Panc1 (cell line): ENCODE data around the gene KCNN2. TPM values are rescaled to one million over a fixed set of nuclear protein-coding genes. Genes with fewer than 3 reads are reported as not detected.

Source experiments
- ATAC-seq: fragments of 200-7000 bp; cut with Tn5 transposase; 2 replicates; pipeline ENCODE4 v1.9.1; 2020; ENCODE audit warnings: mild to moderate bottlenecking, moderate library complexity
- BruUV-seq: library from RNA; stranded (reverse); fragments of 400-500 nt; replicated peaks from 2 replicates; lab custom pipeline; 2021; lab: Mats Ljungman, UMichigan
- CTCF ChIA-PET: fragments of 300-600 bp; sonication (Branson Sonifier 250); formaldehyde crosslinking; loops from one replicate; lab custom pipeline; 2022; ENCODE audit warnings: antibody characterized with exemption; lab: Charles Lee
- POLR2A ChIA-PET: fragments of 300-600 bp; sonication (Branson Sonifier 250); formaldehyde crosslinking; loops from one replicate; lab custom pipeline; 2022; ENCODE audit warnings: antibody characterized with exemption; lab: Charles Lee
- DNase-seq: peaks from one replicate; pipeline ENCODE4 v3.0.0-alpha.2; 2010; ENCODE audit warnings: low read depth, low spot score
- H3K27ac ChIP-seq: 2 replicates; pipeline ENCODE4 v1.5.1; 2011; ENCODE audit warnings: mild to moderate bottlenecking, low read length, inconsistent platforms
- H3K27me3 ChIP-seq: fragments of 200-500 bp; sonication (Bioruptor generic); 2 replicates; pipeline ENCODE4 v1.6.0; 2014; ENCODE audit warnings: low read length, inconsistent platforms; ENCODE audit not compliant: control insufficient read depth, insufficient read depth
- H3K36me3 ChIP-seq: fragments of 200-500 bp; sonication (Bioruptor generic); 2 replicates; pipeline ENCODE4 v1.5.1; 2014; ENCODE audit warnings: inconsistent platforms, mild to moderate bottlenecking, low read length, moderate library complexity; ENCODE audit not compliant: control insufficient read depth, insufficient read depth
- H3K4me1 ChIP-seq: 2 replicates; pipeline ENCODE4 v1.5.1; 2011; ENCODE audit warnings: inconsistent platforms, mild to moderate bottlenecking, low read length, moderate library complexity; ENCODE audit not compliant: control insufficient read depth, insufficient read depth
- H3K4me3 ChIP-seq, 2 experiments: 2 replicates each; pipeline ENCODE4 v1.5.1; 2011 to 2012; ENCODE audit warnings: low read depth in 2 of 2, low read length in 2 of 2, mild to moderate bottlenecking in 2 of 2, inconsistent platforms in 1 of 2, moderate library complexity in 1 of 2
- H3K9me3 ChIP-seq: fragments of 200-500 bp; sonication (Bioruptor generic); 2 replicates; pipeline ENCODE4 v1.5.1; 2014; ENCODE audit warnings: low read depth, mild to moderate bottlenecking, inconsistent platforms, low read length, moderate library complexity; ENCODE audit not compliant: control insufficient read depth, insufficient read depth
- POLR2AphosphoS5 ChIP-seq: IDR thresholded peaks from 2 replicates; pipeline ENCODE4 v1.6.1; 2012; ENCODE audit warnings: mild to moderate bottlenecking, low read depth, low read length, moderate library complexity
- REST ChIP-seq, 2 experiments: IDR thresholded peaks; 2 replicates each; pipeline ENCODE4 v1.6.1; 2011 to 2012; ENCODE audit warnings: low read depth in 2 of 2, control low read depth in 1 of 2, low read length in 1 of 2, mild to moderate bottlenecking in 1 of 2, moderate library complexity in 1 of 2; ENCODE audit not compliant: insufficient read depth in 1 of 2
- SIN3A ChIP-seq: IDR thresholded peaks from 2 replicates; pipeline ENCODE4 v1.6.1; 2012; ENCODE audit warnings: low read depth, mild to moderate bottlenecking, low read length, moderate library complexity, borderline replicate concordance; ENCODE audit not compliant: insufficient read depth
- TCF7L2 ChIP-seq: IDR thresholded peaks from 2 replicates; pipeline ENCODE4 v1.6.1; 2011; ENCODE audit warnings: mild to moderate bottlenecking, low read depth, low read length, inconsistent platforms
- in situ Hi-C: cut with HindIII; loops from 2 replicates; pipeline ENCODE4 v1.10.0; 2016; ENCODE audit warnings: low sequenced_read_pairs, low pct_unique_long_range_greater_than_20kb
- intact Hi-C: fragments of 100-400 bp; cut with micrococcal nuclease; formaldehyde crosslinking; loops from one replicate; pipeline ENCODE4 v1.10.0; 2022; ENCODE audit not compliant: unreplicated experiment
- total RNA-seq: library from RNA; stranded (reverse); gene quantifications from one replicate; pipeline ENCODE4 v1.2.1, GENCODE V29; 2021; ENCODE audit not compliant: unreplicated experiment
- TF ChIP-seq, protein P1 (sequence below): fragments of 450-650 bp; IDR thresholded peaks from 2 replicates; pipeline ENCODE4 v1.5.1; 2017; ENCODE audit warnings: mild to moderate bottlenecking

KCNN2 gene
- total RNA-seq, 1 experiment from 2014 or later, result not detected

DNA sequence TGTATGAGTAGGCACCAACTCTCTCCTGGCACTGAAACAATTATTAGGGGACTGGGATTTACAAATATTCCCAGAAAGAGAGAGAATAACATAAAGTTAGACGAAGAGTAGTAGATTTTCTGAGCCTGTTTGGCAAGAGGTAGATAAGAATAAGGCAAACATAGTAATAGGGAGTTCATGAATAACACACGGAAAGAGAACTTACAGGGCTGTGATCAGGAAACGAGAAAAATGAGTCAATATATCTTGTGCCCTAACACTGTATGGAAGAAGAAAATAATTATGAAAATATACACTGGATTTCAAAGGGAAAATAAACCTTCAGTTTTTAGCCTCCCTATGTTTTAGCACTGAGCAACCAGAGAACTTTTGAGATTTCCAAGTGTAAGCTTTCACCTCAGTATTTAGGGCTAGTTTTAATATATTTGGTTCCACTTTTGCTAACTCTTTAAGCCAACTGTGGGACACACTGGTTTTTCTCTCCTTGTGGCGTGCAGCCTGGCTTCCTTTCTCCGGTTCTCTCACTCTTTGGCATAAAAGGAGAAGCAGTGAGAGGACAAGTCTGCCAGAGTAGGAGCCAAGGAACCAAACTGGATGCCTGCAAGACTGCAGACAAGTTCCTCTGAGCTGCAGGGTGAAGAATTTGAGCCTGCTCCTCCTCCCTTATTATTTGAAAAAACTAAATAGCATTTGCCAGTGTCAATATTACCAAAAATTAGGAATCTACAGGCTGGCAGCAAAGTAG, 6.6 kb upstream of the KCNN2 start:
- Histone ChIP-seq H3K27me3 (peaks cover 10% of the 10 kb centered on the region), H3K27ac (no peak overlapping the region), H3K36me3 (no peaks in the 10 kb centered on the region), H3K4me3 (no peak overlapping the region), H3K9me3 (no peaks in the 10 kb centered on the region), H3K4me1 (no peaks in the 10 kb centered on the region)
- ChIA-PET CTCF (no interaction called here), POLR2A (no interaction called here)
- intact Hi-C loops (loop anchor here (10.0 kb wide), 1 partner anchor 670 kb away; no protein-coding TSS in a partner anchor), in situ Hi-C loops (no loop called here)
- DNase-seq, result no peak
- no TSS peak for BruUV-seq
- no peak for TF ChIP-seq TCF7L2
- no peak for TF ChIP-seq SIN3A
- TF ChIP-seq, protein P1, sequence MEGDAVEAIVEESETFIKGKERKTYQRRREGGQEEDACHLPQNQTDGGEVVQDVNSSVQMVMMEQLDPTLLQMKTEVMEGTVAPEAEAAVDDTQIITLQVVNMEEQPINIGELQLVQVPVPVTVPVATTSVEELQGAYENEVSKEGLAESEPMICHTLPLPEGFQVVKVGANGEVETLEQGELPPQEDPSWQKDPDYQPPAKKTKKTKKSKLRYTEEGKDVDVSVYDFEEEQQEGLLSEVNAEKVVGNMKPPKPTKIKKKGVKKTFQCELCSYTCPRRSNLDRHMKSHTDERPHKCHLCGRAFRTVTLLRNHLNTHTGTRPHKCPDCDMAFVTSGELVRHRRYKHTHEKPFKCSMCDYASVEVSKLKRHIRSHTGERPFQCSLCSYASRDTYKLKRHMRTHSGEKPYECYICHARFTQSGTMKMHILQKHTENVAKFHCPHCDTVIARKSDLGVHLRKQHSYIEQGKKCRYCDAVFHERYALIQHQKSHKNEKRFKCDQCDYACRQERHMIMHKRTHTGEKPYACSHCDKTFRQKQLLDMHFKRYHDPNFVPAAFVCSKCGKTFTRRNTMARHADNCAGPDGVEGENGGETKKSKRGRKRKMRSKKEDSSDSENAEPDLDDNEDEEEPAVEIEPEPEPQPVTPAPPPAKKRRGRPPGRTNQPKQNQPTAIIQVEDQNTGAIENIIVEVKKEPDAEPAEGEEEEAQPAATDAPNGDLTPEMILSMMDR, result no peak
- no peak for TF ChIP-seq REST (IDR thresholded peaks at IDR 0.05; ENCODE audit: insufficient read depth in 1 of 2, low read depth in 2 of 2, low read length in 1 of 2)
- TF ChIP-seq POLR2AphosphoS5, result no peak
- no peak for ATAC-seq

DNA sequence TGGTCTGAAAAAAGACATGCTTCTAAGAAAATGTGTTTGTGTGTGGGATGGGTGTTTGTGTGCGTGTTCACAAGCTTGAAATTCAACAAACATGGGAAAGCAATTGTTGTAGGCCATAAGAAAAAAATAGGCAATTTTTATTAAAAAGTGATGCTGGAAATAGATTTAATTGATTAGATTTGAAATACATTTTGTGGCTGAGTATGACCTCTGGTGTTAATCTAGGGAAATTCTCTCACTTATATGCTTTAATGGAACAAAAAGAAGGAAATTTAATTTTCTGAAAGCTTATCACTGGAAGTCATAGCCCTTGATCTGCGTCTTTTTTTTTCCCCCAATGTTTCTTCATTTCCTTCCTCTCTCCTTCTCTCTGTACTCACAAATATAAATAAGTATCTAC, 3.5 kb upstream of the KCNN2 start:
- no peak for ATAC-seq
- DNase-seq, result no peak
- no peak for TF ChIP-seq SIN3A
- TF ChIP-seq, protein P1, result peak; percentile 27; the same call in 1 of the 2 replicates
- intact Hi-C loops, result loop anchor here (10.0 kb wide), 1 partner anchor 674 kb away; no protein-coding TSS in a partner anchor
- ChIA-PET POLR2A (no interaction called here), CTCF (no interaction called here)
- in situ Hi-C loops, result no loop called here
- Histone ChIP-seq H3K36me3 (no peaks in the 10 kb centered on the region), H3K9me3 (no peaks in the 10 kb centered on the region), H3K27ac (no peak overlapping the region), H3K4me1 (no peaks in the 10 kb centered on the region), H3K4me3 (no peak overlapping the region), H3K27me3 (peaks cover 13% of the 10 kb centered on the region)
- BruUV-seq, result no TSS peak
